Measurements from ENCODE around the gene AQP7.
"Not testable (repeated sequence)": the region's sequence is repeated elsewhere in the genome, so short reads cannot be mapped to it uniquely, and the experiment has no call there.

Gene AQP7

DNA sequence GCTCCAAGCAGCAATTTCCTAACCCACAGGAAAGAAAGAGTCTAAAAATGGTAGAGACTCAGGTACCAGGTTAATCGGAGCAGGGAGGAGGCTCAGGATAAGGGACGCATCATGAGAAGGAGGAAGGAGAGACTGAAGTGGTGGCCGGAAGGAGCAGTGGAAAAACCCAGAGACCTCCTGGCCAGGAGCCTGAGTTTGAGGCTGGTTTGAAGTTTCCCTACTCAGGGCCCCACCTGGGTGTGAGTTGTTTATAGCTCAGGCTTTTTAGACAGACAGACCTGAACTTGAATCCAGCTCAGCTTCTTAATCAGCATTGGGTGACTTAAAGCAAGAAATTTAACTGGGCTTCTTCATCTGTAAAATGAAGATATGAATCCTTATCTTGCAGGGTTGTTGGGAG lies 11.9 kb upstream of the AQP7 start:
- Histone ChIP-seq H3K9ac (ENCODE audit: low read length) (no peak overlapping the region), H3K27me3 (replicated peaks; ENCODE audit: control insufficient read depth, insufficient read depth, low read length) (peaks cover 34% of the 10 kb centered on the region), H3K36me3 (ENCODE audit: control insufficient read depth, insufficient read depth, low read length, severe bottlenecking) (no peaks in the 10 kb centered on the region), H3K9me3 (ENCODE audit: control insufficient read depth, low read length) (no peaks in the 10 kb centered on the region), H3K4me1 (ENCODE audit: control insufficient read depth, insufficient read depth, low read length) (no peaks in the 10 kb centered on the region), H3K4me3 (ENCODE audit: low read length) (no peak overlapping the region)
- no peak for DNase-seq (ENCODE audit: low read depth)

- no peaks in the 10 kb centered on the region for H3K27me3 ChIP-seq (replicated peaks; ENCODE audit: control insufficient read depth, insufficient read depth, low read length)
- no peak overlapping the region for H3K4me3 ChIP-seq (ENCODE audit: low read length)
- DNase-seq (ENCODE audit: low read depth): no peak
- H3K9me3 ChIP-seq (ENCODE audit: control insufficient read depth, low read length): no peaks in the 10 kb centered on the region
- no peak overlapping the region for H3K9ac ChIP-seq (ENCODE audit: low read length)
- H3K36me3 ChIP-seq (ENCODE audit: control insufficient read depth, insufficient read depth, low read length, severe bottlenecking): no peaks in the 10 kb centered on the region
- H3K4me1 ChIP-seq (ENCODE audit: control insufficient read depth, insufficient read depth, low read length): peaks cover 17% of the 10 kb centered on the region
Observed at GRCh38 chr9:33408087-33408486, 5.7 kb upstream of the AQP7 start.

DNA sequence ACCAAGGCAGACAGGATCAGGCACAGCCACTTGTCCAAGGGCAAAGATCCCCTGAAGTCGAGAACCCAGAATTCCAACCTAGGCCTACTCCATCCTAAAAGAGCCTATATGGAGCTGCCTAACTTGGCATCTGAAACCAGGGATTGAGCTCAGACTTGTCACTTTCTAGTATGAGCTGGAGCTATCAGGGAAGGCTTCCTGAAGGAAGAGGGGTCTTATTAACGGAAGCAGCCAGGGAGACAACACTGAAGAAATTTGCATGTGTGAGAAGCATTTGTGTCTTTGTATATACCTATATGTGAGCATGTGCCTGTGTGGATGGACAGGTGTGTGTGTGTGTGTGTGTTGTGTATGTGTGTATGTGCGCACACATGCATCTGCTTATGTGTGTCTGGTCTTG lies 4.7 kb upstream of the AQP7 start:
- Histone ChIP-seq H3K9me3 (ENCODE audit: control insufficient read depth, low read length) (no peaks in the 10 kb centered on the region), H3K4me1 (ENCODE audit: control insufficient read depth, insufficient read depth, low read length) (peaks cover 20% of the 10 kb centered on the region), H3K36me3 (ENCODE audit: control insufficient read depth, insufficient read depth, low read length, severe bottlenecking) (no peaks in the 10 kb centered on the region), H3K4me3 (ENCODE audit: low read length) (no peak overlapping the region), H3K27me3 (replicated peaks; ENCODE audit: control insufficient read depth, insufficient read depth, low read length) (no peaks in the 10 kb centered on the region), H3K9ac (ENCODE audit: low read length) (no peak overlapping the region)
- no peak for DNase-seq (ENCODE audit: low read depth)

DNA sequence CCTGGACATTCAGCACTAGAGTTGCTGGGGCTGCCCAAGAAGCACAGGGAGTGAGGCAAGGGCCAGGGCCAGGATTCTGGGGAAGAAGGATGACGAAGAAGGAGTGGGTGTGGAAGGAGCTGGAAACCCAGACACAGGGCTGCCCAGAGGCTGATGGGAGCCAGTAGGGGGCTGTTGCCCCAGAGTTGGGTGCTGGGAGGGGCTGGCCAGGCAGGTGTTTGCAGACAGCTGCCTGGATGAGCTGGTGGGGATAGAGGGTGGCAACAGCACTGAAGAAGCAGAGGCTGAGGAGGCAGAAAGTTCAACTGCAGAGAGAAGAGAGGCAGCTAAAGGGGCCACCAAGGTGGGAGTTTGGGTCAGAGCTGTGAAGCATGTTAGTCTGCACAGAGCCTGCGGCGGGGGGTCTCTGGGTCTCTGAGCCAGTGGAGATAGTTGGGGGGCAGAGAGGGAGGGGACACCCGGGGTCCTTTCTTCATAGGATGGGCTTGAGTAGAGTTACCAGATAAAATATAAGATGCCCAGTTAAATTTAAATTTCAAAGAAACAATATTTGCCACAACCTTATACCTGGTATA lies 2.5 kb upstream of the AQP7 start:
- peak overlapping the region; percentile 55 for H3K9ac ChIP-seq (ENCODE audit: low read length)
- H3K27me3 ChIP-seq (replicated peaks; ENCODE audit: control insufficient read depth, insufficient read depth, low read length): no peaks in the 10 kb centered on the region

GRCh38 chr9:33403941-33404787 lies 1.8 kb upstream of the AQP7 start:
- Histone ChIP-seq H3K4me1 (ENCODE audit: control insufficient read depth, insufficient read depth, low read length) (peaks cover 32% of the 10 kb centered on the region), H3K4me3 (ENCODE audit: low read length) (no peak overlapping the region), H3K9ac (ENCODE audit: low read length) (peak overlapping the region; percentile 55), H3K27me3 (replicated peaks; ENCODE audit: control insufficient read depth, insufficient read depth, low read length) (no peaks in the 10 kb centered on the region), H3K36me3 (ENCODE audit: control insufficient read depth, insufficient read depth, low read length, severe bottlenecking) (no peaks in the 10 kb centered on the region), H3K9me3 (ENCODE audit: control insufficient read depth, low read length) (no peaks in the 10 kb centered on the region)
- DNase-seq (ENCODE audit: low read depth): no peak

More for the DNA sequence above, 2.5 kb upstream of the AQP7 start:
- peaks cover 26% of the 10 kb centered on the region for H3K4me1 ChIP-seq (ENCODE audit: control insufficient read depth, insufficient read depth, low read length)
- DNase-seq (ENCODE audit: low read depth): no peak
- no peak overlapping the region for H3K4me3 ChIP-seq (ENCODE audit: low read length)
- no peaks in the 10 kb centered on the region for H3K9me3 ChIP-seq (ENCODE audit: control insufficient read depth, low read length)
- H3K36me3 ChIP-seq (ENCODE audit: control insufficient read depth, insufficient read depth, low read length, severe bottlenecking): no peaks in the 10 kb centered on the region

DNA sequence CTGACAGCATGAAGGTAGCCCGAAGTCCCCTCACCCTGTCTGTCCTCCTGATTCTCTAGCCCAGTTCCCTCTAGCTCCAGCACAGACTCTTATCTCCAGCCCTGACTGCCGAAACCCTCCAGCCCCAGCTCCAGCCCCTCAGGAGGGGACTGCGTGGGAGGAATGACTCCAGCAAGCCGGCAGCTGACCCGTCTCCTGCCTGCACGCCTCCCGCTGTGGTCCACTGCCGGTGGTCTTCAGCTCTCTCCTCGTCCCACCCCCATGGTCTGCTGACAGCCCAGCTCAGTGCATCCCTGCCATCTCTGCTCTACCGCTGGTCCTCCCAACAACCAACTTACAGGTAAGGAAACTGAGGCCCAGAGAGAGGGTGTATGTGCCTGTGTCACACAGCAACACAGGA lies 559 bp downstream of the AQP7 start:
- H3K36me3 ChIP-seq (ENCODE audit: control insufficient read depth, insufficient read depth, low read length, severe bottlenecking); DNase-seq (ENCODE audit: low read depth); H3K27me3 ChIP-seq (replicated peaks; ENCODE audit: control insufficient read depth, insufficient read depth, low read length); H3K9me3 ChIP-seq (ENCODE audit: control insufficient read depth, low read length): not testable (repeated sequence)
- H3K4me1 ChIP-seq (ENCODE audit: control insufficient read depth, insufficient read depth, low read length): peaks cover 40% of the 10 kb centered on the region
- peak overlapping the region; percentile 86 for H3K4me3 ChIP-seq (ENCODE audit: low read length)
- H3K9ac ChIP-seq (ENCODE audit: low read length): peak overlapping the region; percentile 96

- not testable (repeated sequence) for DNase-seq (ENCODE audit: low read depth); H3K9ac ChIP-seq (ENCODE audit: low read length); H3K27me3 ChIP-seq (replicated peaks; ENCODE audit: control insufficient read depth, insufficient read depth, low read length); H3K4me3 ChIP-seq (ENCODE audit: low read length); H3K9me3 ChIP-seq (ENCODE audit: control insufficient read depth, low read length); H3K36me3 ChIP-seq (ENCODE audit: control insufficient read depth, insufficient read depth, low read length, severe bottlenecking)
- peaks cover 46% of the 10 kb centered on the region for H3K4me1 ChIP-seq (ENCODE audit: control insufficient read depth, insufficient read depth, low read length)
Observed at GRCh38 chr9:33399047-33399446, 3.3 kb downstream of the AQP7 start.

GRCh38 chr9:33397801-33398200 lies 4.6 kb downstream of the AQP7 start:
- H3K27me3 ChIP-seq (replicated peaks; ENCODE audit: control insufficient read depth, insufficient read depth, low read length); H3K4me3 ChIP-seq (ENCODE audit: low read length); H3K36me3 ChIP-seq (ENCODE audit: control insufficient read depth, insufficient read depth, low read length, severe bottlenecking); DNase-seq (ENCODE audit: low read depth); H3K9ac ChIP-seq (ENCODE audit: low read length); H3K9me3 ChIP-seq (ENCODE audit: control insufficient read depth, low read length): not testable (repeated sequence)
- H3K4me1 ChIP-seq (ENCODE audit: control insufficient read depth, insufficient read depth, low read length): peaks cover 46% of the 10 kb centered on the region

DNA sequence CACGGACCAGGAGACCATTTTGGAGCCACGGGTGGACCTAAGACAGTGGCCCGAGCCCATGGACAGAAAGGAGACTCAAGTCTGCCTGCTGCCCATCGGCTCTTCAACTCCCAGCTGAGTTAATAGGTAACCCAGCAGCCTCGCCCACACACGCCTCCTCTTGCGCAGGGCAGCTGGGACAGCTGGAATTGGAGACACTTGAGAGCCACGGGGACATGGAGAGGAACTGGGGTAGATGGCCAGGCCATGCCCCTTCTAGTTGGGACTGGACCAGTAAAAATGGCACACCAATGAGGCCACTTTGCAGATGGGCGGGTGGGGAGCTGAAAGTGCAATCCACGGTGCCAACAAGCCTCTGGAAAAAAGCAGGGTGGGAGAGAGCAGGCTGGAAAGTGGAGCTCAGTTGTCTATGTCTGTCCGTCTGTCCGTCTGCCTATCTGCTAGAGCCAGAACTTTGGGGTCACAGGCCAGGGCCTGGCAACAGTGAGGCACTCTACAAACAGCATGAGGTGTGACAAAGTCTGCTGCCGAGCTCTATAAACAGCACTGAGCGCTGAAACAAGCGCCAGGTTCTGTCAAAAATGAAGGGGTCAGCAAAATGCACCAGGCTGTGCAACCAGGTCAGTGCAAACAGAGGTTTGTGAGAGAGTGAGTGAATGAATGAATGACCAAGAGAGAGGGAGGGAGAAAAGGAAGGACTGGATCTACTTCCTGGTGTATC lies 7.0 kb downstream of the AQP7 start:
- H3K9ac ChIP-seq (ENCODE audit: low read length): peak overlapping the region; percentile 29
- H3K27me3 ChIP-seq (replicated peaks; ENCODE audit: control insufficient read depth, insufficient read depth, low read length): not testable (repeated sequence)

DNA sequence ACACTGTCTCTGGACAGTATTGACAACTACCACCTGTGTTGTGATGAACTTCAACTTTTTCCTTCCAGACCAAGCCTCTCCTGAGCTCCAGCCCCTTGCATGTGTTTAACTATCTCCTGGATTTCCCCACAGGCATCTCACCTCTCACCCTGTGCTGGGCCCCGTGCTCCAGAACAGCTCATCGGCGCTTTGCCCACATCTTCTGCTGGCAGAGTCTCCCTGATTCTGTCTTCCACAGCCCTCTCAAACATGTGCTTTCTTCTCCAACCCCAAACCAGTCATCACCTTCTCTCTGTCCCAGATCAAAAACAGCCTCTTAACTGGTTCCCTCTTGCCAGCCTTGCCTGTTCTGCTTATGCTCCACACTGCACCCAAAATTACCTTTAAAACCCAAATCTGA lies 8.4 kb downstream of the AQP7 start:
- Histone ChIP-seq H3K4me3 (ENCODE audit: low read length) (peak overlapping the region; percentile 46), H3K4me1 (ENCODE audit: control insufficient read depth, insufficient read depth, low read length) (peaks cover 50% of the 10 kb centered on the region), H3K9ac (ENCODE audit: low read length) (peak overlapping the region; percentile 58), H3K36me3 (ENCODE audit: control insufficient read depth, insufficient read depth, low read length, severe bottlenecking) (peaks cover 12% of the 10 kb centered on the region)
- not testable (repeated sequence) for H3K27me3 ChIP-seq (replicated peaks; ENCODE audit: control insufficient read depth, insufficient read depth, low read length); H3K9me3 ChIP-seq (ENCODE audit: control insufficient read depth, low read length); DNase-seq (ENCODE audit: low read depth)

More for the DNA sequence above, 7.0 kb downstream of the AQP7 start:
- DNase-seq (ENCODE audit: low read depth); H3K9me3 ChIP-seq (ENCODE audit: control insufficient read depth, low read length); H3K36me3 ChIP-seq (ENCODE audit: control insufficient read depth, insufficient read depth, low read length, severe bottlenecking); H3K4me3 ChIP-seq (ENCODE audit: low read length): not testable (repeated sequence)
- peaks cover 60% of the 10 kb centered on the region for H3K4me1 ChIP-seq (ENCODE audit: control insufficient read depth, insufficient read depth, low read length)

DNA sequence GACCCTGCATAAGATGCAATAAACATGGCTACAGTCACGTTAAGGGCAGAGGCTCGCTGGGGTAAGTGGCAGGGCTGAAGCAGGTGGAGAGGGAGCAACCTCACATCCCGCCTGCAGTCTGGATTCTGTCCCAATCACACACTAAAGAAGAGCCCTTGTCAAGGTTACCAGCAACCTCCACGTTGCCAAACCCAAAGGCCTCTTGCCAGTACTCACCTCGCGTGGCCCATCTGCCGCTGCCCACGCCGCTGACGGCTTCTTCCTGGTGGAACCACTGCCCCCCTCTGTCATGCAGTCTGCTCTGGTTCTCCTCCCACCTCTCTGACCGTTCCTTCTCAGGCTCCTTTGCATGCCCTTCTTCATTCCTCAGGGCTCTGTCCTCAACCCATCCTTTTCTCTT lies 8.8 kb downstream of the AQP7 start:
- no peak for DNase-seq (ENCODE audit: low read depth)
- peak overlapping the region; percentile 46 for H3K4me3 ChIP-seq (ENCODE audit: low read length)
- H3K9me3 ChIP-seq (ENCODE audit: control insufficient read depth, low read length): no peaks in the 10 kb centered on the region
- no peaks in the 10 kb centered on the region for H3K27me3 ChIP-seq (replicated peaks; ENCODE audit: control insufficient read depth, insufficient read depth, low read length)
- peaks cover 14% of the 10 kb centered on the region for H3K36me3 ChIP-seq (ENCODE audit: control insufficient read depth, insufficient read depth, low read length, severe bottlenecking)
- H3K9ac ChIP-seq (ENCODE audit: low read length): peak overlapping the region; percentile 58
- H3K4me1 ChIP-seq (ENCODE audit: control insufficient read depth, insufficient read depth, low read length): peaks cover 48% of the 10 kb centered on the region
